Neutrophil (primary cell): ENCODE measurements around the gene TEKT2.

ENCODE experiments used
- H3K27ac ChIP-seq: fragments of 200-600 bp; sonication (generic); 2 replicates; pipeline ENCODE4 v1.5.1; 2016; ENCODE audit warnings: mild to moderate bottlenecking, moderate library complexity
- H3K27me3 ChIP-seq: fragments of 200-600 bp; sonication (generic); 2 replicates; pipeline ENCODE4 v1.6.0; 2016; ENCODE audit warnings: mild to moderate bottlenecking
- H3K36me3 ChIP-seq: fragments of 200-600 bp; sonication (generic); 2 replicates; pipeline ENCODE4 v1.5.1; 2017
- H3K4me1 ChIP-seq, 2 experiments: fragments of 200-600 bp in 1 of 2; sonication (generic) in 1 of 2; 1 replicate in 1 of 2; 2 replicates in 1 of 2; pipeline versions ENCODE4 v1.5.1 to v1.6.1; 2013 to 2016; ENCODE audit warnings: low read depth in 1 of 2, low read length in 1 of 2, mild to moderate bottlenecking in 1 of 2, moderate library complexity in 1 of 2; ENCODE audit not compliant: control insufficient read depth in 1 of 2, insufficient read depth in 1 of 2
- H3K4me3 ChIP-seq, 2 experiments: fragments of 200-600 bp in 1 of 2; sonication (generic) in 1 of 2; 1 replicate in 1 of 2; 2 replicates in 1 of 2; pipeline ENCODE4 v1.5.1; 2013 to 2016; ENCODE audit warnings: low read depth in 1 of 2, low read length in 1 of 2, mild to moderate bottlenecking in 1 of 2, moderate library complexity in 1 of 2
- H3K9me3 ChIP-seq: fragments of 200-600 bp; sonication (generic); 2 replicates; pipeline ENCODE4 v1.5.1; 2016
- TF ChIP-seq, protein P1 (sequence below): fragments of 200-600 bp; sonication (generic); IDR thresholded peaks from 2 replicates; pipeline ENCODE4 v1.5.1; 2016; ENCODE audit warnings: antibody characterized with exemption

TEKT2 gene

DNA sequence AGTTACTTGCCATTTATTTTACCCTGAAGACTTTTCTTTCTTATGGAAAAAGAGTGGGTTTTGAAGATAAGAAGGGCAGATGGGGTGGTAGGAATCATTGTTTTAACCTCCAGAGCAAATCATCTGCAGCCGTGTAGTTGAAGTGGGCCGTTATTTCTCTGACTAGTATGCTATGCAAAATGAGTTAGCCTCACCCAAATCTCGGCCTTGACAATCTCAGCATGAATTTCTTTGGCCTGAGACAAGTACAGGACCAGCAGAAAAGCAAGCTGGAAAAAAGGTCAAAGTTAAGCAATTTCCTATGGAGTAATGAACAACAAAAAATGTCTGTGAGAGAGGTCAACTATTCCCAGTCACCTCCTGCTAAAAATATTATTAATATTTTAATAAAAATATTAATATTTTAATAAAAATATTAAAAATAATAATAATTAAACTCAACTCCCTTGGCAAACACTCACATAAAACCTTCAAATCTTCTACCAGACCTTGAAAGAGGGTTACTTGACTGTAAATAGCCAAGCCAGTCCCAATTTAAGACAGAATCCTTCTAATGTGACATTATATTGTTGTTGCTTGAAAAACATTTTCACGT is 6.8 kb upstream of the TEKT2 start:
- no peak overlapping the region for H3K4me3 ChIP-seq
- peaks cover 17 to 23% of the 10 kb centered on the region in 2 experiments for H3K4me1 ChIP-seq
- TF ChIP-seq, protein P1, sequence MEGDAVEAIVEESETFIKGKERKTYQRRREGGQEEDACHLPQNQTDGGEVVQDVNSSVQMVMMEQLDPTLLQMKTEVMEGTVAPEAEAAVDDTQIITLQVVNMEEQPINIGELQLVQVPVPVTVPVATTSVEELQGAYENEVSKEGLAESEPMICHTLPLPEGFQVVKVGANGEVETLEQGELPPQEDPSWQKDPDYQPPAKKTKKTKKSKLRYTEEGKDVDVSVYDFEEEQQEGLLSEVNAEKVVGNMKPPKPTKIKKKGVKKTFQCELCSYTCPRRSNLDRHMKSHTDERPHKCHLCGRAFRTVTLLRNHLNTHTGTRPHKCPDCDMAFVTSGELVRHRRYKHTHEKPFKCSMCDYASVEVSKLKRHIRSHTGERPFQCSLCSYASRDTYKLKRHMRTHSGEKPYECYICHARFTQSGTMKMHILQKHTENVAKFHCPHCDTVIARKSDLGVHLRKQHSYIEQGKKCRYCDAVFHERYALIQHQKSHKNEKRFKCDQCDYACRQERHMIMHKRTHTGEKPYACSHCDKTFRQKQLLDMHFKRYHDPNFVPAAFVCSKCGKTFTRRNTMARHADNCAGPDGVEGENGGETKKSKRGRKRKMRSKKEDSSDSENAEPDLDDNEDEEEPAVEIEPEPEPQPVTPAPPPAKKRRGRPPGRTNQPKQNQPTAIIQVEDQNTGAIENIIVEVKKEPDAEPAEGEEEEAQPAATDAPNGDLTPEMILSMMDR = no peak
- no peaks in the 10 kb centered on the region for H3K36me3 ChIP-seq
- no peaks in the 10 kb centered on the region for H3K27me3 ChIP-seq
- no peaks in the 10 kb centered on the region for H3K9me3 ChIP-seq
- no peak overlapping the region for H3K27ac ChIP-seq

DNA sequence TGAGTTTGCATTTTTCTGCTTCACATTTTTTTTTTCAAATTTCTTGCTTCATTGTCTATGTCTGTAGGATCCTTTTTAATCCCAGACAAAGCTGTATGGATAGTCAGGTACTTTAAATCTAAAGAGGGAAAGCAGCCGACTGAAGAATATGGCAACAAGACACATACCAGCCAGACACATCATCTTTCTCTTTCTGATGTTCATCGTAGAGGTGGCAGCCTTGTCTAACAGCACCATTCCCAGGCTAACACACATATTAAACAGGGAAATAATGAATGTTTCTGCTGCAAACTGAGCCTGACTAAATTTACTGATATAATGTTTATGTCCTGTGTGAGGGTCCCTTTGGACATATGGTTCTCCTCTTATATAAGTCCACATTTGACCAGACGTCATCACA is 3.7 kb upstream of the TEKT2 start:
- Histone ChIP-seq H3K27me3 (peaks cover 22% of the 10 kb centered on the region), H3K9me3 (no peaks in the 10 kb centered on the region), H3K4me3 (no peak overlapping the region), H3K36me3 (no peaks in the 10 kb centered on the region), H3K27ac (no peak overlapping the region), H3K4me1 (peaks cover 12 to 21% of the 10 kb centered on the region in 2 experiments)
- TF ChIP-seq, protein P1 = no peak

DNA sequence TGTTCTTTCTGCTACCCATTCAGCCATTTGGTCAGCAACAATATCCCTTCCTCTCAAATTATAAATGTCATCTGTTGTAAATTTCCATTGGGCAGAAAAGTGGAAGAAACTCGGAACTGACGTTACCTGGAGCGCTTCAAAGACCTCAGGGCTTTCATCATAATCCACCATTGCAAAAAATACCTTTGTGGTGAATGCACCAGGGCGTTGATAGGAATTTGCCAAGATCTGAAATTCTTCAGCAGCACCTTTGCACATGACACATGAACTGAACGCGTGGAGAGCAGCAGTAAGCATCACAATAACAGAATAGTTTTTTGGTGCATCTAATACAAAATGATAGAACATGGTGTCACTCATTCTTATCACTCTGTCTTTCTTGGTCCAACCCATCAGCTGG is 3.1 kb upstream of the TEKT2 start:
- H3K9me3 ChIP-seq = no peaks in the 10 kb centered on the region
- TF ChIP-seq, protein P1 = no peak
- peaks cover 12 to 18% of the 10 kb centered on the region in 2 experiments for H3K4me1 ChIP-seq
- no peak overlapping the region for H3K4me3 ChIP-seq
- no peak overlapping the region for H3K27ac ChIP-seq
- H3K36me3 ChIP-seq = no peaks in the 10 kb centered on the region
- peaks cover 22% of the 10 kb centered on the region for H3K27me3 ChIP-seq

DNA sequence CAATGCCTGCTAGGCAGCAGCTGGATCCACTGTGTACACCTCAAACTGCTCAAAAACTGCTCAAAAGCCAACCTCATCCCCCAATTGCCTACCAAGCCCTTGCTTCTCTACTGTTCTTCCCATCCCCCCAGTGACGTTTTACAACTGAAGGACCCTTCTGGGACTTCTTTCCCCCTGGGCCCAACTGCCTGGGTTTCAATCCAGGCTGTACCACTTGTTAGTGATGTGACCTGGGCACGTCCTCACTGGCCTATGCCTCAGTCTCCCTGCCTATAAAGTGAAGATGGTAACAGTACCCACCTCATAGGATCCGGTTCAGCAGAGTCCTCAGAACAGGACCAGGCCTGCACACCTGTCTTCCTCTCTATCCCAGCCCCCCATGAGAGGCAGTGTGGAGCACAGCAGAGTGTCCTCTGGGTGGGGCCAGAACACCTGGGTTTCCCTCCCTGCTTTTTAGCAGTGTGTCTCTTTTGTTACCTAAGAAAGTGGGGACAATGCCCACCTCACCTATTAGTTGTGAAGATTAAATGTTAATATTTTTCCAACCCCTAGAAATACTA is 1.9 kb upstream of the TEKT2 start:
- no peak overlapping the region for H3K27ac ChIP-seq
- no peak overlapping the region for H3K4me3 ChIP-seq
- H3K27me3 ChIP-seq = peaks cover 22% of the 10 kb centered on the region
- H3K4me1 ChIP-seq = peaks cover 9 to 16% of the 10 kb centered on the region in 2 experiments
- H3K9me3 ChIP-seq = no peaks in the 10 kb centered on the region
- TF ChIP-seq, protein P1 = no peak
- no peaks in the 10 kb centered on the region for H3K36me3 ChIP-seq

DNA sequence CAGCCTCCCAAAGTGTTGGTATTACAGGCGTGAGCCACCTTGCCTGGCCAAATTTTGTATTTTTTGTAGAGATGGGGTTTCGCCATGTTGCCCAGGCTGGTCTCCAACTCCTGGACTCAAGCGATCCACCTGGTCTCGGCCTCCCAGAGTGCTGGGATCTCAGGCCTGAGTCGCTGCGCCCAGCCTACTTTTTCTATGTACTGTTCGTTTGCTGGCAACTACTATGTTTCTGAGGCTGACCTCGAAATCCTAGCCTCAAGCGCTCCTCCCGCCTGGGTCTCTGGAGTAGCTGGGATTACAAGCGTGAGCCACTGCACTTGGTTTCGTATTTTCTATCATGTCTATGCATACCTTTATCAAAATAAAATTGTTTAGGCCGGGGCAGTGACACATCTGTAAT is 675 bp upstream of the TEKT2 start:
- no peak overlapping the region for H3K27ac ChIP-seq
- H3K36me3 ChIP-seq = no peaks in the 10 kb centered on the region
- TF ChIP-seq, protein P1 = no peak
- no peak overlapping the region for H3K4me3 ChIP-seq
- no peaks in the 10 kb centered on the region for H3K9me3 ChIP-seq
- peaks cover 18 to 19% of the 10 kb centered on the region in 2 experiments for H3K4me1 ChIP-seq
- H3K27me3 ChIP-seq = peaks cover 22% of the 10 kb centered on the region
